HEK293T (cell line): Measurements from ENCODE around the gene B3GNT7.

ENCODE experiments used
- FOXA1 ChIP-seq: fragments of 450-650 bp; IDR thresholded peaks from 2 replicates; pipeline ENCODE4 v1.6.1; 2016; ENCODE audit warnings: mild to moderate bottlenecking
- FOXK2 ChIP-seq: fragments of 450-650 bp; IDR thresholded peaks from 2 replicates; pipeline ENCODE4 v1.6.1; 2016; ENCODE audit warnings: mild to moderate bottlenecking
- SP1 ChIP-seq: fragments of 450-650 bp; IDR thresholded peaks from 2 replicates; pipeline ENCODE4 v1.6.1; 2017
- SUZ12 ChIP-seq: fragments of 450-650 bp; IDR thresholded peaks from 2 replicates; pipeline ENCODE4 v1.6.1; 2016; ENCODE audit warnings: mild to moderate bottlenecking

DNA sequence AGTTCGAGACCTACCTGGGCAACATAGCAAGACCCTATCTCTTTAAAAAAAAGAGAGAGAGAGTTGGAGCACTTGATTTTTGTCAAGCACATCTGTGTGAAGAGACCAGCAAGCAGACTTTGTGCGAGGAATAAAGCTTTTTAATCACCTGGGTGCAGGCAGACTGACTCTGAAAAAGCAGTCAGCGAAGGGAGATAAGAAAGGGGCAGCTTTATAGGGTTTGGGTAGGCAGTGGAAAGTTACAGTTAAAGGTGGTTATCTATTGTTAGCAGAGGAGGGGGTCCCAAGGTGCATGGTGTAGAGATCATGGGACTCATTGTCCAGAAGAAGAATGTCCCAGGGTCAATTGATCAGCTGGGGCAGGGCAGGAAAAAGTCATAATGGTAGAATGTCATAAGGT is 34.4 kb downstream of the B3GNT7 start:
- no peak for TF ChIP-seq SUZ12
- TF ChIP-seq SP1 = no peak
- TF ChIP-seq FOXA1 = no peak
- no peak for TF ChIP-seq FOXK2
